Measurements from ENCODE around the gene DEPDC7. TPM values are rescaled to one million over a fixed set of nuclear protein-coding genes. Genes with fewer than 3 reads are reported as not detected.

Gene DEPDC7
- total and polyA plus RNA-seq, 3 donors from 2014 or later = 14.9 to 47.7 (median 23.2) TPM

- H3K36me3 ChIP-seq (ENCODE audit: low read depth, missing control alignments) = no peaks in the 10 kb centered on the region
- no peaks in the 10 kb centered on the region for H3K4me1 ChIP-seq
- DNase-seq = no peak
- H3K4me3 ChIP-seq = no peak overlapping the region
- intact Hi-C loops (cut with DNase I; ENCODE audit: low total_unique reads) = no loop called here
- no peaks in the 10 kb centered on the region for H3K27me3 ChIP-seq
- no peaks in the 10 kb centered on the region for H3K9me3 ChIP-seq
- H3K27ac ChIP-seq = no peak overlapping the region
- TF ChIP-seq, protein P1, sequence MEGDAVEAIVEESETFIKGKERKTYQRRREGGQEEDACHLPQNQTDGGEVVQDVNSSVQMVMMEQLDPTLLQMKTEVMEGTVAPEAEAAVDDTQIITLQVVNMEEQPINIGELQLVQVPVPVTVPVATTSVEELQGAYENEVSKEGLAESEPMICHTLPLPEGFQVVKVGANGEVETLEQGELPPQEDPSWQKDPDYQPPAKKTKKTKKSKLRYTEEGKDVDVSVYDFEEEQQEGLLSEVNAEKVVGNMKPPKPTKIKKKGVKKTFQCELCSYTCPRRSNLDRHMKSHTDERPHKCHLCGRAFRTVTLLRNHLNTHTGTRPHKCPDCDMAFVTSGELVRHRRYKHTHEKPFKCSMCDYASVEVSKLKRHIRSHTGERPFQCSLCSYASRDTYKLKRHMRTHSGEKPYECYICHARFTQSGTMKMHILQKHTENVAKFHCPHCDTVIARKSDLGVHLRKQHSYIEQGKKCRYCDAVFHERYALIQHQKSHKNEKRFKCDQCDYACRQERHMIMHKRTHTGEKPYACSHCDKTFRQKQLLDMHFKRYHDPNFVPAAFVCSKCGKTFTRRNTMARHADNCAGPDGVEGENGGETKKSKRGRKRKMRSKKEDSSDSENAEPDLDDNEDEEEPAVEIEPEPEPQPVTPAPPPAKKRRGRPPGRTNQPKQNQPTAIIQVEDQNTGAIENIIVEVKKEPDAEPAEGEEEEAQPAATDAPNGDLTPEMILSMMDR (IDR thresholded peaks at IDR 0.05) = no peak
- TF ChIP-seq POLR2A (IDR thresholded peaks at IDR 0.05) = no peak
Observed at GRCh38 chr11:32991898-32992297, 23.8 kb upstream of the DEPDC7 start.

DNA sequence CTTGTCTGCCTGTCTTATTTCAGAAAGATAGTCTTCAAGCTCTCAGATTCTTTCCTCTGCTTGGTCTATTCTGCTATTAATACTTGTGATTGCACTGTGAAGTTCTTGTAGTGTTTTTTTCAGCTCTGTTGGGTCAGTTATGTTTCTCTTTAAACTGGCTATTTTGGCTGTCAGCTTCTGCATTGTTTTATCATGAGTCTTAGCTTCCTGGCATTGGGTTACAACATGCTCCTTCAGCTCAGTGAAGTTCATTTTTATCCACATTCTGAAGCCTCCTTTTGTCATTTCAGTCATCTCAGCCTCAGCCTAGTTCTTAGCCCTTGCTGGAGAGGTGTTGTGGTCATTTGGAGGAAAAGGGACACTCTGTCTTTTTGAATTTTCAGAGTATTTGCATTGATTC, 15.5 kb upstream of the DEPDC7 start:
- no peak for TF ChIP-seq POLR2A (IDR thresholded peaks at IDR 0.05)
- TF ChIP-seq, protein P1 (IDR thresholded peaks at IDR 0.05) = no peak
- Histone ChIP-seq H3K36me3 (ENCODE audit: low read depth, missing control alignments) (no peaks in the 10 kb centered on the region), H3K9me3 (no peaks in the 10 kb centered on the region), H3K27me3 (no peaks in the 10 kb centered on the region), H3K4me3 (no peak overlapping the region), H3K27ac (no peak overlapping the region), H3K4me1 (no peaks in the 10 kb centered on the region)
- intact Hi-C loops (cut with DNase I; ENCODE audit: low total_unique reads) = no loop called here
- no peak for DNase-seq

DNA sequence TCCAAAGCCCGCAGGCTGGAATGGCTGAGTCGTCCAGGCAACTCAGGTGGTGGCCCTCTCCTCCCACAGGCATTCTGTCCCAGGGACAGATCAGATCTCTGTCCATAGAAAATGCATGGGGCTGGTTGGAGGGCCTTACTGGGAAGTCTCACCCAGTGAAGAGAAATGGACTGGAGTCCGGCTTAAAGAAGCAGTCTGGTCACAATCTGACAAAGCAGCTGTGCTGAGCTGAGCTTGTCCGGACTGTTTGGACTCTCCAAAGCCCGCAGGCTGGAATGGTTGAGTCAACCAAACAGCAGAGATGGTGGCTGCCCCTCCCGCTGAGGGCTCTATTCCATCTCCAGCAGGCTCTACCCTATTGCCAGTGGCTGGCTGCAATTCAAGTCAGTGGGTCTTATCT, 14.4 kb upstream of the DEPDC7 start:
- no peaks in the 10 kb centered on the region for H3K4me1 ChIP-seq
- intact Hi-C loops (cut with DNase I; ENCODE audit: low total_unique reads) = no loop called here
- no peaks in the 10 kb centered on the region for H3K9me3 ChIP-seq
- TF ChIP-seq, protein P1 (IDR thresholded peaks at IDR 0.05) = no peak
- TF ChIP-seq POLR2A (IDR thresholded peaks at IDR 0.05) = no peak
- WGBS, 2 donors = 80 to 97% methylated on average over 6 of the region's 6 CpGs
- no peak overlapping the region for H3K27ac ChIP-seq
- no peaks in the 10 kb centered on the region for H3K36me3 ChIP-seq (ENCODE audit: low read depth, missing control alignments)
- no peaks in the 10 kb centered on the region for H3K27me3 ChIP-seq
- no peak for DNase-seq
- no peak overlapping the region for H3K4me3 ChIP-seq

DNA sequence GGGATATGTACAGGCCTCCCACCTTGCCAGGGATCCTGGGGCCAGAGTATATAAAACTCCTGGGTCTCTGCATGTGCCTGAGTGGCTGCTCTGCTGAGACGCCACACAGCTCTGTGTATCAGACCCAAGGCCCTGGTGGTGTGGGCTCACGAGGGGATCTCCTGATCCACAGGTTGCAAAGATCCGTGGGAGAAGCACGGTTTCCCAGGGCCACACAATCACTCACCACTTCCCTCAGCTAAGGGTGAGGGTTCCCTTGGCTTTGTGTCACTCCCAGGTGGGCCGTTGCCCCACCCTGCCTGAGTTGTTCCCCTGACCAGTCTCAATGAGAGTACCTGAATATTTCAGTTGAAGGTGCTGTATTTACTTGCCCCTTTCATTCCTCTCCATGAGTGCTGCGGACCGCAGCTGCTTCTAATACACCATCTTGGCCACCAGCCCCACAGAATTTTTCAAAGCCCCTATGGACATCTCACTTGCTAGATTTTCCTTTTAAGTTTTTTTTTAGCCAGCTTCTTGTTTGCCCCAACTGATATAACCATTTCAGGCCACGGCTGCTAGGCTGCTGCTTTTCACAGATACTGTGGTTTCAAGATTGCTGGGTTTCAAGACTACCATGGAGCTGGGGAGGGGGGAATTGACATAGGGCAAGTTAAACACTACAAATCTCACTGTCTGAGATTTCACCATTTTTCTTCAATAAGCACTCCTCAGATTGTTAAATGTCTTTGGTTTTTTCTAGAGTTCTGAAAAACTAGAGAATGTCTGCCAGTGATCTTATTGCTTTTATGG, 13.7 kb upstream of the DEPDC7 start:
- TF ChIP-seq, protein P1 (IDR thresholded peaks at IDR 0.05) = no peak
- TF ChIP-seq POLR2A (IDR thresholded peaks at IDR 0.05) = no peak
- H3K4me1 ChIP-seq = no peaks in the 10 kb centered on the region
- H3K9me3 ChIP-seq = no peaks in the 10 kb centered on the region
- no peaks in the 10 kb centered on the region for H3K36me3 ChIP-seq (ENCODE audit: low read depth, missing control alignments)
- no peaks in the 10 kb centered on the region for H3K27me3 ChIP-seq
- intact Hi-C loops (cut with DNase I; ENCODE audit: low total_unique reads) = no loop called here
- DNase-seq = no peak
- 84 to 90% methylated on average over 6 to 8 of the region's 8 CpGs for WGBS, 2 donors
- no peak overlapping the region for H3K27ac ChIP-seq
- no peak overlapping the region for H3K4me3 ChIP-seq

- DNase-seq = no peak
- Histone ChIP-seq H3K27me3 (no peaks in the 10 kb centered on the region), H3K9me3 (no peaks in the 10 kb centered on the region), H3K27ac (no peak overlapping the region), H3K4me3 (no peak overlapping the region), H3K36me3 (ENCODE audit: low read depth, missing control alignments) (no peaks in the 10 kb centered on the region), H3K4me1 (no peaks in the 10 kb centered on the region)
- no peak for TF ChIP-seq POLR2A (IDR thresholded peaks at IDR 0.05)
- TF ChIP-seq, protein P1 (IDR thresholded peaks at IDR 0.05) = no peak
- WGBS, 2 donors = 67 to 68% methylated on average over 2 of the region's 2 CpGs
- intact Hi-C loops (cut with DNase I; ENCODE audit: low total_unique reads) = no loop called here
Observed at GRCh38 chr11:33005175-33005574, 10.5 kb upstream of the DEPDC7 start.

Measured in testis (tissue), 3 donors.